GM12891 (cell line): ENCODE results near the gene TIPARP.

Source experiments
- PAX5 ChIP-seq: IDR thresholded peaks from 2 replicates; pipeline ENCODE4 v1.6.1; 2011; ENCODE audit warnings: low read length, moderate library complexity, mild to moderate bottlenecking; ENCODE audit not compliant: insufficient read depth, severe bottlenecking
- POLR2A ChIP-seq: IDR thresholded peaks from 2 replicates; pipeline ENCODE4 v1.6.1; 2011; ENCODE audit warnings: low read depth, low read length, control low read depth
- POLR2AphosphoS5 ChIP-seq: IDR thresholded peaks from 2 replicates; pipeline ENCODE4 v1.6.1; 2011; ENCODE audit warnings: low read depth, low read length, control low read depth
- SPI1 ChIP-seq: IDR thresholded peaks from 2 replicates; pipeline ENCODE4 v1.6.1; 2011; ENCODE audit warnings: low read depth, low read length, control low read depth
- TAF1 ChIP-seq: IDR thresholded peaks from 2 replicates; pipeline ENCODE4 v1.6.1; 2011; ENCODE audit warnings: low read depth, low read length, control low read depth

DNA sequence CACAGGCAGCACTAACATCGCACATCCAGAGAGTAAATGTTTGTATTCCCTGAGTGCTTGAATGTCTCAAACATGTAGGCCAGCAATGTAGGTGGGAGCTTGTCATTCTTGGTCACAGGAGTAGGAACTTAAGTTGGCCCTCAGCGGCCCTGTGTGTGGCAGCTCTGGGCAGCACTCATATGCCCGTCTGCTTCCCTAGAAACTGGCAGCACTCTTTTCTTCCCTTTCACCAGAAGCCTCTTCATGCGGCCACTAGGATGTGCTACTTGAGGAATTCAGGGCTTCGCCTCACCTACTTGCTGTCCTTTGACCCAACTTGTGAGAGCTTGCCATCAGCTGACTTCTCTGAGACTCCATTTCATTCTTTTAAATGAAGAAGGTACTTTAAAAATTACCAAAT, 69.5 kb downstream of the TIPARP start:
- TF ChIP-seq SPI1 (no peak), POLR2A (no peak), POLR2AphosphoS5 (no peak), PAX5 (no peak), TAF1 (no peak)
